ENCODE results near the gene BABAM2.
"Not testable (repeated sequence)": the region's sequence is repeated elsewhere in the genome, so short reads cannot be mapped to it uniquely, and the experiment has no call there.

DNA sequence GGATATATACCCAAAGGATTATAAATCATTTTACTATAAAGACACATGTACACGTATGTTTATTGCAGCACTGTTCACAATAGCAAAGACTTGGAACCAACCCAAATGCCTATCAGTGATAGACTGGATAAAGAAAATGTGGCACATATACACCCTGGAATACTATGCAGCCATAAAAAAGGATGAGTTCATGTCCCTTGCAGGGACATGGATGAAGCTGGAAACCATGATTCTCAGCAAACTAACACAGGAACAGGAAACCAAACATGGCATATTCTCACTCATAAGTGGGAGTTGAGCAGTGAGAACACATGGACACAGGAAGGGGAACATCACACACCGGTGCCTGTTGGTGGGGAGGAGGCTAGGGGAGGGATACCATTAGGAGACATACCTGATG is 135.7 kb downstream of the BABAM2 start:
- TF ChIP-seq, protein P1, sequence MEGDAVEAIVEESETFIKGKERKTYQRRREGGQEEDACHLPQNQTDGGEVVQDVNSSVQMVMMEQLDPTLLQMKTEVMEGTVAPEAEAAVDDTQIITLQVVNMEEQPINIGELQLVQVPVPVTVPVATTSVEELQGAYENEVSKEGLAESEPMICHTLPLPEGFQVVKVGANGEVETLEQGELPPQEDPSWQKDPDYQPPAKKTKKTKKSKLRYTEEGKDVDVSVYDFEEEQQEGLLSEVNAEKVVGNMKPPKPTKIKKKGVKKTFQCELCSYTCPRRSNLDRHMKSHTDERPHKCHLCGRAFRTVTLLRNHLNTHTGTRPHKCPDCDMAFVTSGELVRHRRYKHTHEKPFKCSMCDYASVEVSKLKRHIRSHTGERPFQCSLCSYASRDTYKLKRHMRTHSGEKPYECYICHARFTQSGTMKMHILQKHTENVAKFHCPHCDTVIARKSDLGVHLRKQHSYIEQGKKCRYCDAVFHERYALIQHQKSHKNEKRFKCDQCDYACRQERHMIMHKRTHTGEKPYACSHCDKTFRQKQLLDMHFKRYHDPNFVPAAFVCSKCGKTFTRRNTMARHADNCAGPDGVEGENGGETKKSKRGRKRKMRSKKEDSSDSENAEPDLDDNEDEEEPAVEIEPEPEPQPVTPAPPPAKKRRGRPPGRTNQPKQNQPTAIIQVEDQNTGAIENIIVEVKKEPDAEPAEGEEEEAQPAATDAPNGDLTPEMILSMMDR (conservative IDR thresholded peaks at IDR 0.05; ENCODE audit: low read depth in 2 of 2): not testable (repeated sequence)
- not testable (repeated sequence) for TF ChIP-seq EZH2 (IDR thresholded peaks at IDR 0.05; ENCODE audit: low read depth, unreplicated experiment); POLR2AphosphoS5 (IDR thresholded peaks at IDR 0.05; ENCODE audit: low read depth); JUNB (IDR thresholded peaks at IDR 0.05; ENCODE audit: unreplicated experiment); EZH2phosphoT487 (IDR thresholded peaks at IDR 0.05; ENCODE audit: unreplicated experiment); CREB1 (CRISPR knock-in tag; IDR thresholded peaks at IDR 0.05; ENCODE audit: low read depth); ZNF114 (CRISPR knock-in tag; IDR thresholded peaks at IDR 0.05); ZNF331 (CRISPR knock-in tag; IDR thresholded peaks at IDR 0.05; ENCODE audit: low read depth)
- TF ChIP-seq, protein P2, sequence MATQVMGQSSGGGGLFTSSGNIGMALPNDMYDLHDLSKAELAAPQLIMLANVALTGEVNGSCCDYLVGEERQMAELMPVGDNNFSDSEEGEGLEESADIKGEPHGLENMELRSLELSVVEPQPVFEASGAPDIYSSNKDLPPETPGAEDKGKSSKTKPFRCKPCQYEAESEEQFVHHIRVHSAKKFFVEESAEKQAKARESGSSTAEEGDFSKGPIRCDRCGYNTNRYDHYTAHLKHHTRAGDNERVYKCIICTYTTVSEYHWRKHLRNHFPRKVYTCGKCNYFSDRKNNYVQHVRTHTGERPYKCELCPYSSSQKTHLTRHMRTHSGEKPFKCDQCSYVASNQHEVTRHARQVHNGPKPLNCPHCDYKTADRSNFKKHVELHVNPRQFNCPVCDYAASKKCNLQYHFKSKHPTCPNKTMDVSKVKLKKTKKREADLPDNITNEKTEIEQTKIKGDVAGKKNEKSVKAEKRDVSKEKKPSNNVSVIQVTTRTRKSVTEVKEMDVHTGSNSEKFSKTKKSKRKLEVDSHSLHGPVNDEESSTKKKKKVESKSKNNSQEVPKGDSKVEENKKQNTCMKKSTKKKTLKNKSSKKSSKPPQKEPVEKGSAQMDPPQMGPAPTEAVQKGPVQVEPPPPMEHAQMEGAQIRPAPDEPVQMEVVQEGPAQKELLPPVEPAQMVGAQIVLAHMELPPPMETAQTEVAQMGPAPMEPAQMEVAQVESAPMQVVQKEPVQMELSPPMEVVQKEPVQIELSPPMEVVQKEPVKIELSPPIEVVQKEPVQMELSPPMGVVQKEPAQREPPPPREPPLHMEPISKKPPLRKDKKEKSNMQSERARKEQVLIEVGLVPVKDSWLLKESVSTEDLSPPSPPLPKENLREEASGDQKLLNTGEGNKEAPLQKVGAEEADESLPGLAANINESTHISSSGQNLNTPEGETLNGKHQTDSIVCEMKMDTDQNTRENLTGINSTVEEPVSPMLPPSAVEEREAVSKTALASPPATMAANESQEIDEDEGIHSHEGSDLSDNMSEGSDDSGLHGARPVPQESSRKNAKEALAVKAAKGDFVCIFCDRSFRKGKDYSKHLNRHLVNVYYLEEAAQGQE (IDR thresholded peaks at IDR 0.05; ENCODE audit: unreplicated experiment): not testable (repeated sequence)
